NOMO-1 (cell line): ENCODE measurements around the gene TNMD.
"Not testable (repeated sequence)": the region's sequence is repeated elsewhere in the genome, so short reads cannot be mapped to it uniquely, and the experiment has no call there.

ENCODE experiments used
- DNase-seq, 2 experiments: peaks; one replicate each; lab custom pipeline; 2025; ENCODE audit not compliant: unreplicated experiment in 2 of 2; lab: John Stamatoyannopoulos, UW

The TNMD gene

DNA sequence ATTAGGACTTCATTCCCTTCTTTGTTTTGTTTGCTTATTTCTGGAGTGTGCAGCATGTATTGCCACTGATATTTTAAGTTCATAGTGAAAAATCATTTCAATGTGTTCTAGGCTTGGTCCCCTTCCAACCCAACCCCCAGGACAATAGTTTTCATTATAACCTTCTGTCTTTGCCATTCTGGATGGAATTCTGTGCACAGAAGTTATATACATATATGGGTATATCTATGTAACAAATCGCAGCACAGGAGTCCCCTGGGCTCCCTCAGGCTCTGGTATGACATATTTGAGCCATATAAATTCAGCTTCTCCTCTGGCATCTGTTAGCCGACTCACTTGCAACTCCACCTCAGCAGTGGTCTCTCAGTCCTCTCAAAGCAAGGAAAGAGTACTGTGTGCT, at the start of gene TNMD:
TSS of gene TNMD (plus strand) at position 326 of the 400 bp plus-strand sequence. CDS start 83 bp downstream, outside the sequence.
- no peak for DNase-seq

DNA sequence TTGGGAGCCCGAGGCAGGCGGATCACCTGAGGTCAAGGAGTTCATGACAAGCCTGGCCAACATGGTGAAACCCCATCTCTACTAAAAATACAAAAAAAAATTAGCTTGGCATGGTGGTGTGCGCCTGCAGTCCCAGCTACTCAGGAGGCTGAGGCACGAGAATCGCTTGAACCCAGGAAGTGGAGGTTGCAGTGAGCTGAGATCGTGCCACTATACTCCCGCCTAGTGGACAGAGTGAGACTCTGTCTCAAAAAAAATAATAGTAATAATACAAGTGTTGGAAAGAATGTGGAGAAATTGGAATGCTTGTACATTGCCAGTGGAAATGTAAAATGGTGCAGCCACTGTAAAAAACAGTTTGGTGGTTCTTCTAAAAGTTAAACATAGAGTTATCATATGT, 19.2 kb upstream of the TNMD start:
- not testable (repeated sequence) for DNase-seq

GRCh38 chrX:100586747-100587146, 2.0 kb downstream of the TNMD start:
- no peak for DNase-seq

- DNase-seq: no peak
Observed at GRCh38 chrX:100587861-100588260, 3.1 kb downstream of the TNMD start.

DNA sequence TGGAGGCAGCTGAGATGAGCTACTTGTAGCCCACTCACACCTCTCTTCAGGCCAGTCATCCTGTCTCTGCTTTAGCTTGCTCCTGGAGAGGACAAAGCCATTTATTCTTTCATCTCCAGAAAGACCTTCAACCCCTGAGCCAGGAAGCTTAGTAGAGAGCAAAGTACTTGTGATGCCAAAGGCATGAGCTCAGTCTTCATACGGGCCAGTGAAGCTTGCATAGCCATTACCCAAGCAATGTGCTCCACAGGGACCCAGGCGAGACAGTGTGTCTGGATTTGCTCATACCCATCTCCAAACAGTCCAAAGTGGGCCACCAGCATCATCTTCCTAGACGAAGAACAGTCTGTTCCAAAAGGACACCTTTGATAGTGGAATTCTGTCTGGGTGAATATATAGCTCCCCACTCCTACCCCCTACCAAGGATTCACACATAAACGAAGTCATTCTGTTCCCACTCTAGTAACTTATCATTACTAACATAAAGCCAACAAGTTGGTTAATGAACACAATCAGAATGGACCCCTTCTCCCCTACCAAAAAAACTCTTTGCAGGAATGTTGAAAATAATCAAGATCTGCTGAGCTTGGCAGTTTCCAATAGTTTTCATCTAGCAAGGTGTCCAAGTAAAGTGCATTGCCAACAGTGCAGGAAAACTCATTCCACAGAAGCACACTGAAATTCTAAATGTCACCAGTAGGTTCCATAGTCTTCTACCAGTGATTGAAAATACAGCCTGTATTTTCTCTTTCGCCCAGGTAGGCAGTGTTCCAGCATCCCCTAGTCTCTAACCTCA, 6.7 kb downstream of the TNMD start:
- no peak for DNase-seq

DNA sequence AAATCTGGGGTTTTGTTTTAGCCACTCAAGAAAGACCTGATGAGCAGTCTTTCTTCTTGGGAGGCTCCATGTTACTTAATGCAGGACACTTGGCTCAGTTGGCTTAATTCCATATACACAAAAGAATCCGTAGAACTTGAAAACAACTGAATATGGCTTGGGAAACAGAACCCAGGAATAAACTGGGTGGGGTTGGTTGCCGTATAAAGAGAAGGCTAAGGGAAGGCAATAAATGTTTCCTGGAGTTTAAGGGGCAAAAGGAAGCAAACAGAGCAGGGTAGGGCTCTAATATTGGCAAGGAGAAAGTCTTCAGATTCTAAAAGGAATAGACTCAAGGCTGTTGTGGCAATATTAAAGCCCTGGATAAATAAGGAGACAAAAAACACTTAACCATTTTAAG, 8.4 kb downstream of the TNMD start:
- no peak for DNase-seq

DNA sequence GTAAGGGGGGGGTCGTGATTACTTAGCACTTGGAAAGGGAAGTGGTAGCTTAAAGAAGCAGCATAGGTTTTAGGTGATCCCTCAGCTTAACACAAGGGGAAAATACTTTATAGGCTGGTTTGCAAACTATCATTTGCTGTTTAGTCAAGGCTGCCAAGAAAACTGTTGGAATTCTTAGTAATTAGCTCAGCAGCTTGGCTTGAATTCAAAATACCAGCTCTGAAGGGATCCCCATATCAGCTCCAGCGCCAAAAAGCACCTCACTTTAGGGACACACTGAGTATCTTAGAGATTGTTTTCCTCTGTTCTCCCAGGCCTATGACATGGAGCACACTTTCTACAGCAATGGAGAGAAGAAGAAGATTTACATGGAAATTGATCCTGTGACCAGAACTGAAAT, 8.8 kb downstream of the TNMD start:
- DNase-seq: no peak

GRCh38 chrX:100596601-100597000, 11.9 kb downstream of the TNMD start:
- DNase-seq: no peak

DNA sequence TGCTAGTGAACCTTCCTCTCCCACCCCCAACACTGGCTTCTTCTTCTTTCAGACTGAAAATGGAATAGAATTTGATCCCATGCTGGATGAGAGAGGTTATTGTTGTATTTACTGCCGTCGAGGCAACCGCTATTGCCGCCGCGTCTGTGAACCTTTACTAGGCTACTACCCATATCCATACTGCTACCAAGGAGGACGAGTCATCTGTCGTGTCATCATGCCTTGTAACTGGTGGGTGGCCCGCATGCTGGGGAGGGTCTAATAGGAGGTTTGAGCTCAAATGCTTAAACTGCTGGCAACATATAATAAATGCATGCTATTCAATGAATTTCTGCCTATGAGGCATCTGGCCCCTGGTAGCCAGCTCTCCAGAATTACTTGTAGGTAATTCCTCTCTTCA, 14.7 kb downstream of the TNMD start:
- no peak for DNase-seq

DNA sequence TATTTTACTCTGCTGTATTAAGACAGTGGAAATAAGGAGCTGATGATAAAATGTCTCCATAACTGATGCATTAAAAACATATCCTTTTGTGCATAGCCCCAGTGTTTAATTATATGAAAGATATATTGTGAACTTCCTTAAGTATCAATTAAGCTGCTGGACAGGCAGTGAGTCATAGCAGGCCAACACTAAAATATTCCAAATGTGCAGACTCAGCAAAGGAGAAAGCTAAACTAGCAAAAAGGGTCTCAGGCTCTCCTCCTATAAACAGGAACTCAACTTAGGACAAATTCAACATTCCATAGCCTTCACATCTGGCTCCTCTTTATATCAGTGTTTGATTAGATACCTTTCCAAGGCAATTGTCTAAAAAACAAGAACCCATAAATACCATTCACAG, 15.6 kb downstream of the TNMD start:
- no peak for DNase-seq

- DNase-seq: no peak
Observed at GRCh38 chrX:100600758-100601157, 16.0 kb downstream of the TNMD start.

- peak in 1 of 2 experiments; percentile 68 for DNase-seq
Observed at GRCh38 chrX:100606753-100607152, 22.0 kb downstream of the TNMD start.

GRCh38 chrX:100609591-100609990, 24.9 kb downstream of the TNMD start:
- DNase-seq: no peak

DNA sequence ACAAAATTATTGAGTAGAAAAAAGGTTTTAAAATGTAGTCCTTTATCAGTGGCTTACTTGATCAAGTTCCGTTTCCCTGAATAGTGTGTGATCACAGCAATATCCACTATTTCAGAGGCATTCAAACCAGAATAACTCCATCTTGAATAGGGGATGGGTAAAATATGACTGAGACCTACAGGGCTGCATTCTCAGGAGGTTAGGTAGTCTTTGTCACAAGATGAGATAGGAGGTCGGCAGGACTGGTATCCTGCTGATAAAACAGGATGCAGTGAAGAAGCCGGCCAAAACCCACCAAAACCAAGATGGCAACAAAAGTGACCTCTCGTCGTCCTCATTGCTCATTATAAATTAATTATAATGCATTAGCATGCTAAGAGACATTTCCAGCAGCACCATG, 27.2 kb downstream of the TNMD start:
- no peak for DNase-seq

- DNase-seq: no peak
Observed at GRCh38 chrX:100615005-100615404, 30.3 kb downstream of the TNMD start.

- no peak for DNase-seq
Observed at GRCh38 chrX:100623001-100623400, 38.3 kb downstream of the TNMD start.

DNA sequence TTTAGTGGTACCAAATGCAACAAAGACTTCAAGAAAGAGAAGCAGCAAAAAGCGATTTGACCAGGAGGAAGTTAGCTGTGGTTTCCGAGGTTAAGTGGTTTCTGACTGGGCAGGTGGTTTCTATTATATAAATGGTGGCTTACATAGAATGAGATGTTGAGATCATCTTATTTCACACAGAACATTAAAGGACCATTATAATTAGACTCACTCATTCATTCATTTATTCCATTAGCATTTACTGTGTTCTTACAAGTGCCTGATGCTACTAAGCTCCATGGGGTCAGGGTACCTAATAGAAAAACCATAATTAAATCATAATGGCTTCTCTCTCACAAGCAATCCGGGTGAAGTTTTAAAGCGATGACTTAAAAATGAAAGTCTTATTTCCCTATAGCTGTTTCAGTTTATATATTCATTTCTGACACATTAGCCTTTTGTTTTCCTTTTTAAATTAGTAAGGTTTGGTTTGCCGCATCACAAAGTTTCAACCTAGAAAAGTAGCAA, 41.3 kb downstream of the TNMD start:
- DNase-seq: peak; percentile 59 to 79

- no peak for DNase-seq
Observed at GRCh38 chrX:100635040-100635439, 50.3 kb downstream of the TNMD start.

GRCh38 chrX:100635989-100636320, 51.2 kb downstream of the TNMD start:
- no peak for DNase-seq

GRCh38 chrX:100636321-100636991, 51.7 kb downstream of the TNMD start, which contains the start of gene TSPAN6:
Gene TSPAN6, minus strand, starts transcription at chrX:100636806. Its CDS starts 112 bp downstream, at chrX:100636694.
- peak in 1 of 2 experiments; percentile 13 for DNase-seq

DNA sequence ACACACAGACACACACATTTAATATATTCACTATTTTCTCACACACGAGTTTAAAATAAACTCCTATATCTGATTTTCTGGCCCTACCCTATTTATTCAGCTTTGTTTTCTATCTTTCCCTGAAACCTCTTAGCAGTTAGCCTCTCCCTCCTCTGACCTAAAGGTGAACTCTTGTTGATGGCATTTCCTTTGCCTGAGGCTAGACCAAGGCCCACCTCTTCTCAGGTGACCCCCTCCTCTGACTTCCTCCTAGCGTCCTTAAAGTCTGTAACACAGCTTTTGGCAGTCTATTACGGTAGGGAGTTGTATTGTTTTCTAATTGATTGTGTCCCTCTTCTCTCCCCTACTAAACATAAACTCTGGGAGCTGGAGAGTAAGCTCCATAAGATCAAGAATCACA, 57.6 kb downstream of the TNMD start:
- DNase-seq: no peak

DNA sequence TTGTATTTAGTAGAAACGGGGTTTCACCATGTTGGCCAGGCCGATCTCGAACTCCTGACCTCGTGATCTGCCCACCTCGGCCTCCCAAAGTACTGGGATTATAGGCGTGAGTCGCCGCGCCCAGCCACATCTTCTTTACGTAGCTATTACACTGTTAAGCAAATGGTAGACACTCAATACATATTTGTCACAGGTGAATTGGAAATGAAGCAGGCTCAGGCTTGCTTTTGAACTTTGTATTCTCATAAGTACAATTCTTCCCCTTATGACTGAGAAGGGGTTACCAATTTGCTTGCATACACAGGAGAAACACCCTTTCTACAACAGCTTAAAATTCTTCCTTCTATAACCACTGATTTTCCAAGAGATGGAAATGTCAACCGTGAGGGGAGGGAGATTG, 58.5 kb downstream of the TNMD start:
- DNase-seq: no peak
